Testis (tissue), 2 donors: ENCODE measurements around the gene PF4V1.

Experiments used
- POLR2A ChIP-seq: fragments of 450-650 bp; IDR thresholded peaks from one replicate; pipeline ENCODE4 v1.6.1; 2017; ENCODE audit warnings: antibody characterized with exemption, mild to moderate bottlenecking, moderate library complexity
- TF ChIP-seq, protein P1 (sequence below), 3 experiments: fragments of 450-650 bp in 2 of 3; fragments of 200-600 bp in 1 of 3; sonication (generic) in 1 of 3; IDR thresholded peaks; one replicate each; pipeline ENCODE4 v1.5.1; 2016 to 2019; ENCODE audit warnings: antibody characterized with exemption in 3 of 3, mild to moderate bottlenecking in 2 of 3, moderate library complexity in 1 of 3

DNA sequence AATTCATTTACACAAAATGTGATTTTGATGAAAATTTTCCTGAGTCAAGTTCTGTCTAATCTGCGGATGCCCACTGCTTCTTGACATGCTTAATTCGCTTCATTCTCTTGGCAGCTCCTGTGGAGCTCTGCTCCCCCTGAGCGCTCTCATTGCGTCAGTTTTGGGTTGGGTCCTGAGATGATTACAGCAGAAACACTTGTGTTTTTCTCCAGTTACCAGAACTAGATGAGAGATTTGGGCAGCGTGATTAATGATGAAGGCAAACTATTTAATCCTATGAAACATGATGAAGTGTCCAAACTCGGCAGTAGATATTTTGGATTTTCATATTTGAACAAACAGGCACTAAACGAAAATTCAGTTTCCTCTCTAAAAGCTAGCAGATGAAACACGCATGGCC, 11.9 kb downstream of the PF4V1 start:
- TF ChIP-seq POLR2A, result no peak
- TF ChIP-seq, protein P1, sequence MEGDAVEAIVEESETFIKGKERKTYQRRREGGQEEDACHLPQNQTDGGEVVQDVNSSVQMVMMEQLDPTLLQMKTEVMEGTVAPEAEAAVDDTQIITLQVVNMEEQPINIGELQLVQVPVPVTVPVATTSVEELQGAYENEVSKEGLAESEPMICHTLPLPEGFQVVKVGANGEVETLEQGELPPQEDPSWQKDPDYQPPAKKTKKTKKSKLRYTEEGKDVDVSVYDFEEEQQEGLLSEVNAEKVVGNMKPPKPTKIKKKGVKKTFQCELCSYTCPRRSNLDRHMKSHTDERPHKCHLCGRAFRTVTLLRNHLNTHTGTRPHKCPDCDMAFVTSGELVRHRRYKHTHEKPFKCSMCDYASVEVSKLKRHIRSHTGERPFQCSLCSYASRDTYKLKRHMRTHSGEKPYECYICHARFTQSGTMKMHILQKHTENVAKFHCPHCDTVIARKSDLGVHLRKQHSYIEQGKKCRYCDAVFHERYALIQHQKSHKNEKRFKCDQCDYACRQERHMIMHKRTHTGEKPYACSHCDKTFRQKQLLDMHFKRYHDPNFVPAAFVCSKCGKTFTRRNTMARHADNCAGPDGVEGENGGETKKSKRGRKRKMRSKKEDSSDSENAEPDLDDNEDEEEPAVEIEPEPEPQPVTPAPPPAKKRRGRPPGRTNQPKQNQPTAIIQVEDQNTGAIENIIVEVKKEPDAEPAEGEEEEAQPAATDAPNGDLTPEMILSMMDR (IDR thresholded peaks at IDR 0.05), result no peak
